A673 (cell line): ENCODE data around the gene CLIC4. TPM values are rescaled to one million over a fixed set of nuclear protein-coding genes. Genes with fewer than 3 reads are reported as not detected.

Experiments used
- BruUV-seq: library from RNA; stranded (reverse); fragments of 400-500 nt; replicated peaks from 2 replicates; lab custom pipeline; 2021; lab: Mats Ljungman, UMichigan
- CTCF ChIA-PET: fragments of 300-600 bp; sonication (Branson Sonifier 250); formaldehyde crosslinking; loops from one replicate; lab custom pipeline; 2022; ENCODE audit warnings: antibody characterized with exemption; lab: Charles Lee
- POLR2A ChIA-PET: fragments of 300-600 bp; sonication (Branson Sonifier 250); formaldehyde crosslinking; loops from one replicate; lab custom pipeline; 2022; ENCODE audit warnings: antibody characterized with exemption; ENCODE audit not compliant: low non-redundant PET; lab: Charles Lee
- DNase-seq: peaks from one replicate; pipeline ENCODE4 v3.0.0-alpha.2; 2015; ENCODE audit warnings: low spot score
- H3K27ac ChIP-seq: fragments of 200-600 bp; sonication (generic); 2 replicates; pipeline ENCODE4 v1.5.1; 2016; ENCODE audit warnings: mixed run types, low read depth, mild to moderate bottlenecking, mixed read lengths, antibody characterized with exemption, low read length; ENCODE audit not compliant: poor library complexity, severe bottlenecking
- H3K27me3 ChIP-seq: fragments of 200-600 bp; sonication (generic); replicated peaks from 2 replicates; pipeline ENCODE4 v1.6.1; 2017; ENCODE audit warnings: mixed run types, low read depth, mild to moderate bottlenecking, mixed read lengths, antibody characterized with exemption, low read length; ENCODE audit not compliant: insufficient read depth, poor library complexity
- H3K36me3 ChIP-seq: fragments of 200-600 bp; sonication (generic); 2 replicates; pipeline ENCODE4 v1.6.1; 2016; ENCODE audit warnings: mixed run types, mild to moderate bottlenecking, mixed read lengths, antibody characterized with exemption, low read length; ENCODE audit not compliant: insufficient read depth, poor library complexity, severe bottlenecking
- H3K4me1 ChIP-seq: fragments of 200-600 bp; sonication (generic); 2 replicates; pipeline ENCODE4 v1.6.1; 2017; ENCODE audit warnings: mixed run types, mild to moderate bottlenecking, mixed read lengths, antibody characterized with exemption, low read length; ENCODE audit not compliant: insufficient read depth, poor library complexity, severe bottlenecking
- H3K4me3 ChIP-seq: fragments of 200-600 bp; sonication (generic); 2 replicates; pipeline ENCODE4 v1.5.1; 2016; ENCODE audit warnings: low read depth, mixed run types, mild to moderate bottlenecking, mixed read lengths, low read length; ENCODE audit not compliant: poor library complexity, severe bottlenecking
- H3K9me3 ChIP-seq: fragments of 200-600 bp; sonication (generic); 2 replicates; pipeline ENCODE4 v1.6.1; 2016; ENCODE audit warnings: mixed run types, low read depth, mild to moderate bottlenecking, mixed read lengths, antibody characterized with exemption, low read length; ENCODE audit not compliant: poor library complexity, severe bottlenecking
- EZH2 ChIP-seq: fragments of 200-600 bp; sonication (generic); IDR thresholded peaks from 2 replicates; pipeline ENCODE4 v1.6.1; 2017; ENCODE audit warnings: borderline replicate concordance, low read depth, mild to moderate bottlenecking, mixed read lengths, antibody characterized with exemption, low read length; ENCODE audit not compliant: poor library complexity, severe bottlenecking
- intact Hi-C: fragments of 100-400 bp; cut with micrococcal nuclease; formaldehyde crosslinking; loops from one replicate; pipeline ENCODE4 v1.10.0; 2022; ENCODE audit not compliant: unreplicated experiment
- total RNA-seq: library from RNA; stranded (reverse); gene quantifications from 2 replicates; pipeline ENCODE4 v1.2.3, GENCODE V29; 2021
- TF ChIP-seq, protein P1 (sequence below): fragments of 300-800, 200-600 bp; sonication (generic); conservative IDR thresholded peaks from 2 replicates; pipeline ENCODE4 v1.5.1; 2017; ENCODE audit warnings: low read depth, mild to moderate bottlenecking, antibody characterized with exemption, low read length, moderate library complexity, mixed read lengths

CLIC4 gene
- total RNA-seq, 1 experiment from 2014 or later = 207 TPM

DNA sequence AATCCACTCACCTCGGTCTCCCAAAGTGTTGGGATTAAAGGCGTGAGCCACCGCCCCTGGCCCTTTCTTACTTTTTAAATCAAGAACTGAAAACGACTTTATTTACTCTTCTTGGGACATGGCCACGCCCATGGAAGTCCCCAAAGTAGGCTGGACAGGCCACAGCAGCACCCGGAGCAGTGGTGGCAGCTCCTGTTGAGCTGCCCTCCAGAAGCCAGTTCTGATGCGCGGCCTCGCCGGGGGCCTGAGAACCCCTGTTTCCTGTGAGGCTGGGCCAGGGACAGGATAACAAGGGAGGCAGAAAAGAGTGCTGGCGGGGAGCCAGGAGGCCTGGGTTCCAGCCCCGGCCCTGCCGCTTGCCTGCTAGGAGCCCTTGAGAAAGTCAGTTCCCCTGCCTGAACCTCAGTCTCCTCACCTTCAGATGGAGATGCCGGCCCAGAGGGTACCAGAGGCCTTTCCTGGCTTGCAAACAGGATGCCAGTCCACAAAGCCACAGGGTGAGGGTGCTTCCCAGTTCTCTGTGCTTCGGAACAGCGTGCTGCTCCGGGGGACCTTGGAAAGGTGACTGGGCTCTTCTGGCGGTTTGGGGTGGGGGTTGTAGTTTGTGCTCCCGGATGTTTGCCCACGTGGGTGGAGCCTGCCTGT lies 125.4 kb downstream of the CLIC4 start:
- CTCF ChIA-PET = no interaction called here

GRCh38 chr1:24871306-24871901 lies 126.2 kb downstream of the CLIC4 start:
- no peak overlapping the region for H3K27ac ChIP-seq
- no peak for DNase-seq
- intact Hi-C loops = no loop called here
- H3K36me3 ChIP-seq = no peaks in the 10 kb centered on the region
- CTCF ChIA-PET = no interaction called here
- no TSS peak for BruUV-seq
- no peaks in the 10 kb centered on the region for H3K9me3 ChIP-seq
- POLR2A ChIA-PET = no interaction called here
- no peaks in the 10 kb centered on the region for H3K4me1 ChIP-seq
- TF ChIP-seq EZH2 = no peak
- TF ChIP-seq, protein P1, sequence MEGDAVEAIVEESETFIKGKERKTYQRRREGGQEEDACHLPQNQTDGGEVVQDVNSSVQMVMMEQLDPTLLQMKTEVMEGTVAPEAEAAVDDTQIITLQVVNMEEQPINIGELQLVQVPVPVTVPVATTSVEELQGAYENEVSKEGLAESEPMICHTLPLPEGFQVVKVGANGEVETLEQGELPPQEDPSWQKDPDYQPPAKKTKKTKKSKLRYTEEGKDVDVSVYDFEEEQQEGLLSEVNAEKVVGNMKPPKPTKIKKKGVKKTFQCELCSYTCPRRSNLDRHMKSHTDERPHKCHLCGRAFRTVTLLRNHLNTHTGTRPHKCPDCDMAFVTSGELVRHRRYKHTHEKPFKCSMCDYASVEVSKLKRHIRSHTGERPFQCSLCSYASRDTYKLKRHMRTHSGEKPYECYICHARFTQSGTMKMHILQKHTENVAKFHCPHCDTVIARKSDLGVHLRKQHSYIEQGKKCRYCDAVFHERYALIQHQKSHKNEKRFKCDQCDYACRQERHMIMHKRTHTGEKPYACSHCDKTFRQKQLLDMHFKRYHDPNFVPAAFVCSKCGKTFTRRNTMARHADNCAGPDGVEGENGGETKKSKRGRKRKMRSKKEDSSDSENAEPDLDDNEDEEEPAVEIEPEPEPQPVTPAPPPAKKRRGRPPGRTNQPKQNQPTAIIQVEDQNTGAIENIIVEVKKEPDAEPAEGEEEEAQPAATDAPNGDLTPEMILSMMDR = no peak
- H3K27me3 ChIP-seq = no peaks in the 10 kb centered on the region
- H3K4me3 ChIP-seq = no peak overlapping the region

More for the DNA sequence above, 125.4 kb downstream of the CLIC4 start:
- intact Hi-C loops = no loop called here
- no peak for TF ChIP-seq EZH2
- TF ChIP-seq, protein P1 = no peak
- no TSS peak for BruUV-seq
- POLR2A ChIA-PET = no interaction called here
- no peaks in the 10 kb centered on the region for H3K27me3 ChIP-seq
- DNase-seq = no peak
- no peaks in the 10 kb centered on the region for H3K9me3 ChIP-seq
- H3K27ac ChIP-seq = no peak overlapping the region
- H3K36me3 ChIP-seq = no peaks in the 10 kb centered on the region
- no peaks in the 10 kb centered on the region for H3K4me1 ChIP-seq
- no peak overlapping the region for H3K4me3 ChIP-seq

DNA sequence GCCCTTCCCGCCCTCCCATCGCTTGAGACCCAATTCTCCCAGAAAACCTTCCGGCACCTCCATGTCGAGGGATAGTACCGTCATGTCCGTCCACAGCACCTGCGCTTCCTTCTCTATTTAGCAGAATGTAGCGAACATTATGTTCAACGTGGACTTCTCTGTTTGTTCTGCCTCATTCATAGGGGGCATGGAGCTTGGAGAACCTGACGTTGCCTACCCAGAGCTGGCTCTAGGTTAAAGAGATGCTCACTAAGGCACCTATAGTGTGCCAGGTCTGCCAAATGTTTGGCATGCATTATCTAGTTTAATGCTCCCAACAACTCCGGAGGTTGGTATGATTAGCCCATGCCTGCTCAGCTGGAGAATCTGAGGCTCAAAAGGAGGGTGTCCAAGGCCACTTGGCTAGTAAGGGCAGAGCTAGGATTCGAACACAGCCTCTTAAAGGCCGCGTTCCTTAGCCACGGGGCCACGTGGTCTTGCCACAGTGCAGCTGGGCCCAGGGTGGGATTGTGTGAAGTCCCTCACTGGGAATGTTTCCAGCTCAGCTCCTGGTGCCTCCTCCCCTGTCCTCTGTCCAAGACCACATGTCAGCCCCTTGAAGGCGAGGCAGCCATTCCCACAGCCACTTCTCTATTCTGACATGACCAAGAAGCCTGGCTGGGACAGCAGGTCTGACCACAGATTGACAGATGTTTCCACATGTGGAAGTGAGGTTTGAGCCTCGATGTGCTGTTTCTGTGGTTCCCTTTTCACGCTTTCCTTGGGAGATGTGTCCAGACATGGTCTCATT lies 127.0 kb downstream of the CLIC4 start:
- BruUV-seq = no TSS peak
- TF ChIP-seq, protein P1 = no peak
- TF ChIP-seq EZH2 = no peak
- Histone ChIP-seq H3K36me3 (no peaks in the 10 kb centered on the region), H3K4me1 (no peaks in the 10 kb centered on the region), H3K4me3 (no peak overlapping the region), H3K9me3 (no peaks in the 10 kb centered on the region), H3K27ac (no peak overlapping the region), H3K27me3 (no peaks in the 10 kb centered on the region)
- POLR2A ChIA-PET = no interaction called here
- DNase-seq = no peak
- intact Hi-C loops = no loop called here
- CTCF ChIA-PET = no interaction called here
